GM18505 (cell line): ENCODE results near the gene CLIP3.

Experiments
- ATAC-seq: cut with Tn5 transposase; IDR thresholded peaks from one replicate; pipeline ENCODE4 v1.9.1; 2021; ENCODE audit not compliant: unreplicated experiment
- POLR2A ChIP-seq: IDR thresholded peaks from 4 replicates; pipeline ENCODE4 v1.6.1; 2011; ENCODE audit warnings: borderline replicate concordance; ENCODE audit not compliant: insufficient read depth, insufficient read length; ENCODE audit errors: extremely low read depth

Gene CLIP3

GRCh38 chr19:36008336-36008978 lies 24.2 kb downstream of the CLIP3 start, which contains the start of gene SYNE4:
Gene SYNE4 (minus strand): TSS chr19:36008813. CDS start chr19:36008681, 132 bp downstream.
- no peak for ATAC-seq
- TF ChIP-seq POLR2A: no peak

DNA sequence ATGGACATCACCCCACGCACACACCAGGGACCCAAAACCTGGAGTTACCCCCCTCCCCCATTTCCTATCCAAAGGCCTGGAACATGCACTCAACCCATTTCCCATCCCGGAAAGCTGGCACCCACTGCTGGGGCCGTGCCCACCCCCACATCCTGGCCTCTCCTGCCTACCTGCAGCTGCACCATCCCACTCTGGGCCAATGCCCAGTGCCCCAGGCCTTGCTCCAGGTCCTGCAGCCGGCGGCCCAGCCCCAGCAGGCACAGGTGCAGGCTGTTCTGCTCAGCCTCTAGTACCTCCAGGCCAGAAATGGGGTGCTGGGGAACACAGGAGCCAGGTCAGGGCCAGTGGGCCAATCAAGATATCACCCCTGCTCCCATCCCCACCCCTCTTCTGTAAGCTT lies 25.7 kb downstream of the CLIP3 start:
- no peak for TF ChIP-seq POLR2A
- no peak for ATAC-seq

- no peak for TF ChIP-seq POLR2A
- ATAC-seq: no peak
These were observed 29.4 kb downstream of the CLIP3 start for GRCh38 chr19:36003284-36003683.

GRCh38 chr19:36001605-36002004 lies 31.1 kb downstream of the CLIP3 start:
- ATAC-seq: no peak
- TF ChIP-seq POLR2A: no peak

GRCh38 chr19:35996777-35997176 lies 35.9 kb downstream of the CLIP3 start:
- TF ChIP-seq POLR2A: no peak
- no peak for ATAC-seq

DNA sequence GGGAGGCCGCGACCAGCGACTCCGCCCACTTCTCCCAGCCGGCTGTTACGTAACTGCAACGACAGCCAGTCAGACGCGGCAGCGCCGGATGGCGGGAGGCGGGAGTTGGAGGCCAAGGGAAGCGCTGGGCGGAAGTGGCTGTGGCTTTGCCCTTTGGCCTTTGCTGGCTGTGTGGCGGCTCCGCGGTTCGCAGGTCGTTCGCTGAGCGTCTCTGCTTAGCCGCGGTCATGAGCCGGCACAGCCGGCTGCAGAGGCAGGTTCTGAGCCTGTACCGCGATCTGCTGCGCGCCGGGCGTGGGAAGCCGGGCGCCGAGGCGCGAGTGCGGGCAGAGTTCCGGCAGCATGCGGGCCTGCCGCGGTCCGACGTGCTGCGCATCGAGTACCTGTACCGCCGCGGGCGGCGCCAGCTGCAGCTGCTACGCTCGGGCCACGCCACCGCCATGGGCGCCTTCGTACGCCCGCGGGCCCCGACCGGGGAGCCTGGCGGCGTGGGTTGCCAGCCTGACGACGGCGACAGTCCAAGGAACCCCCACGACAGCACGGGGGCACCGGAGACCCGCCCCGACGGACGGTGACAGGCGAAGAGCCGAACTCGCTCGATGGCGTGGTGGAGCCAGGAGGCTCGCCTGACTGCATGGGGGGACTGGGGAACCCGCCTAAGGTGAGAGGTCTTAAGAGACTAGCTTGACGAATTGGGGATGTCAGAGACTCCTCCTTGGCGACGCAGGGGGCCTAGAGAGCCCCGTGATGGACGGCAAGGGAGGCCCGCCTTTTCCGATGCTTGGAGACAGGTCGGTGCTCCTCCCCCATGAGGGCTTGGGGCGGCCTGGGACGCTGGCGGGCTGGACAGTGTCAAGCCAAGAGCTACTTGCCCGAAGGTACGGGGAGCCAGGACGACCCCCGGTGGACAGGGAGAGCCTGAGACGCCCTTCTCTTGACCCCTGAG lies 37.4 kb downstream of the CLIP3 start, which contains the start of gene SDHAF1:
TSS of gene SDHAF1 (plus strand) at position 141 of the 946 bp plus-strand sequence. CDS start at position 228, 87 bp downstream.
- ATAC-seq: peak; percentile 69
- peak; percentile 90 for TF ChIP-seq POLR2A

GRCh38 chr19:35993923-35994598 lies 38.6 kb downstream of the CLIP3 start:
- ATAC-seq: no peak
- no peak for TF ChIP-seq POLR2A

GRCh38 chr19:35992907-35993765 lies 39.5 kb downstream of the CLIP3 start:
- TF ChIP-seq POLR2A: no peak
- ATAC-seq: no peak

DNA sequence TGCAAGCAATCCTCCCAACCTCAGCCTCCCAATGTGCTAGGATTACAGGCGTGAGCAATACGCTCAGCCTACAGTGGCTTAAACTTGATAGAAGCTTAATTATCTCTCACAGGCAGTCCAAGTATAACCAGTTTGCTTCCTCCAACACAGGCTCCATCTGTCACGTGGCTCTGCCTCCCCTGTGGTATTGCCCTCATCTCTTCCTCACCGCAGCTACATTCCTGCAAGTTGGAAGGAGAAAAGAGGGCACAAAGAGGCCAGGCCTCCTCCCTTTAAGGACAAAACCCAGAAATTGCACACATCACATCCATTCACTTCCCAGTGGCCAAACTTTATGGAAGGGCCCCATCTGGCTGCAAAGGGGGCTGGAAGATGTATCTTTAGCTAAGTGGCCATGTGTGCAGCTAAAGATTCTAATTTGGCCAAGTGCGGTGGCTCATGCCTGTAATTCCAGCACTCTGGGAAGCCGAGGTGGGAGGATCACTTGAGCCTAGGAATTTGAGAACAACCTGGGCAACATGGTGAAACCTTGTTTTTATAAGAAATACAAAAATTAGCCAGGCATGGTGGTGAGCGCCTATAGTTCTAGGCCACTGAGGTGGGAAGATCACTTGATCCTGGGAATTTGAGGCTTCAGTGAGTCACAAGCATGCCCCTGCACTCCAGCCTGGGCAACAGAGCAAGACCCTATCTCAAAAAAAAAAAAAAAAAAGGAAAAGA lies 40.8 kb downstream of the CLIP3 start:
- no peak for TF ChIP-seq POLR2A
- ATAC-seq: no peak

DNA sequence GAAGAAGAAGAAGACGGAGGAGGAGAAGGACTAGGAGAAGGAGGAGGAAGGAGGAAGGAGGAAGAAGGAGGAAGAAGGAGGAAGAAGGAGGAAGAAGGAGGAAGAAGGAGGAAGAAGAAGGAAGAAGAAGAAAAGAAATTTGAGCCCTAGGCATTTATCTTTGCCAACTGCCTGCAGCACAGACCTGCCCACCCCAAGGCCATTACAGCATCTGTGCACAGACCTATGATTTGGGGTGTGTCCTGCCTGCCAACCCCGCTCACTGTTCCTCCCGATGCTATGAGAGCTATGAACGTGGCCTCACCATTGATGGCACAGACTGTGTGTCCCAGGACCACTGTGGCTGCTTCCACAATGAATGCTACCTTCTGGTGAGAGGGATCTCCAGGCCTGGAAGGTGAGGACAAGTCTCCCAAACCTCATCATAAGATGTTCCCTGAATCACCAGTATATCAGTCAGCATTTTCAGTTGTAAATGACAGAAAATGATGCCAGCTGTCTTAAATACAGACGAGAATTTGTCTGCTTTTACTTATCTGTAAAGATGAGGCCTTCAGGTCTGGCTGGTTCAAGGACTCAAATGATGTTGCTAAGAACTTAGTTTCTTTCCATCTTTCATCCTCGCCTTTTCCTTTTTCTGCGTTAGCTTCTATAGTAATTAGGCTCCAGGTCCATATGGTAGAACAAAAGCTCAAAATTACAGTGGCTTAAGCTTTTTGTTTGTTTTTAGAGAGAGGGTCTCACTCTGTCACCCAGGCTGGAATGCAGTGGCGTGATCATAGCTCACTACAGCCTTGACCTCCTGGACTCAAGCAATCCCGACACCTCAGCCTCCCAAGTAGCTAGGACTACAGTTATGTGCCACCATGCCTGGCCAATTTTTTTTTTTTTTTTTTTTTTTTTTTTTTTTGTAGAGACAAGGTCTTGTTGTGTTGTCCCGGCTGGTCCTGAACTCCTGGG lies 41.6 kb downstream of the CLIP3 start:
- ATAC-seq: no peak
- no peak for TF ChIP-seq POLR2A

- ATAC-seq: no peak
- TF ChIP-seq POLR2A: no peak
These were observed 42.5 kb downstream of the CLIP3 start for GRCh38 chr19:35990156-35990555.
